Measurements from ENCODE around the gene TRAK1.

- TF ChIP-seq, protein P1, sequence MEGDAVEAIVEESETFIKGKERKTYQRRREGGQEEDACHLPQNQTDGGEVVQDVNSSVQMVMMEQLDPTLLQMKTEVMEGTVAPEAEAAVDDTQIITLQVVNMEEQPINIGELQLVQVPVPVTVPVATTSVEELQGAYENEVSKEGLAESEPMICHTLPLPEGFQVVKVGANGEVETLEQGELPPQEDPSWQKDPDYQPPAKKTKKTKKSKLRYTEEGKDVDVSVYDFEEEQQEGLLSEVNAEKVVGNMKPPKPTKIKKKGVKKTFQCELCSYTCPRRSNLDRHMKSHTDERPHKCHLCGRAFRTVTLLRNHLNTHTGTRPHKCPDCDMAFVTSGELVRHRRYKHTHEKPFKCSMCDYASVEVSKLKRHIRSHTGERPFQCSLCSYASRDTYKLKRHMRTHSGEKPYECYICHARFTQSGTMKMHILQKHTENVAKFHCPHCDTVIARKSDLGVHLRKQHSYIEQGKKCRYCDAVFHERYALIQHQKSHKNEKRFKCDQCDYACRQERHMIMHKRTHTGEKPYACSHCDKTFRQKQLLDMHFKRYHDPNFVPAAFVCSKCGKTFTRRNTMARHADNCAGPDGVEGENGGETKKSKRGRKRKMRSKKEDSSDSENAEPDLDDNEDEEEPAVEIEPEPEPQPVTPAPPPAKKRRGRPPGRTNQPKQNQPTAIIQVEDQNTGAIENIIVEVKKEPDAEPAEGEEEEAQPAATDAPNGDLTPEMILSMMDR (conservative IDR thresholded peaks at IDR 0.05; ENCODE audit: low read length): no peak
- TF ChIP-seq EZH2phosphoT487 (IDR thresholded peaks at IDR 0.05; ENCODE audit: borderline replicate concordance, low read depth, low read length): no peak
Observed at GRCh38 chr3:42078677-42079076, 12.5 kb upstream of the TRAK1 start.

All from OCI-LY7 (cell line).